NK-92 (cell line): ENCODE measurements around the gene SLC20A1.
"Not testable (repeated sequence)": the region's sequence is repeated elsewhere in the genome, so short reads cannot be mapped to it uniquely, and the experiment has no call there.

ENCODE experiments used
- DNase-seq: peaks from one replicate; lab custom pipeline; 2025; ENCODE audit not compliant: unreplicated experiment; lab: John Stamatoyannopoulos, UW

Gene SLC20A1

DNA sequence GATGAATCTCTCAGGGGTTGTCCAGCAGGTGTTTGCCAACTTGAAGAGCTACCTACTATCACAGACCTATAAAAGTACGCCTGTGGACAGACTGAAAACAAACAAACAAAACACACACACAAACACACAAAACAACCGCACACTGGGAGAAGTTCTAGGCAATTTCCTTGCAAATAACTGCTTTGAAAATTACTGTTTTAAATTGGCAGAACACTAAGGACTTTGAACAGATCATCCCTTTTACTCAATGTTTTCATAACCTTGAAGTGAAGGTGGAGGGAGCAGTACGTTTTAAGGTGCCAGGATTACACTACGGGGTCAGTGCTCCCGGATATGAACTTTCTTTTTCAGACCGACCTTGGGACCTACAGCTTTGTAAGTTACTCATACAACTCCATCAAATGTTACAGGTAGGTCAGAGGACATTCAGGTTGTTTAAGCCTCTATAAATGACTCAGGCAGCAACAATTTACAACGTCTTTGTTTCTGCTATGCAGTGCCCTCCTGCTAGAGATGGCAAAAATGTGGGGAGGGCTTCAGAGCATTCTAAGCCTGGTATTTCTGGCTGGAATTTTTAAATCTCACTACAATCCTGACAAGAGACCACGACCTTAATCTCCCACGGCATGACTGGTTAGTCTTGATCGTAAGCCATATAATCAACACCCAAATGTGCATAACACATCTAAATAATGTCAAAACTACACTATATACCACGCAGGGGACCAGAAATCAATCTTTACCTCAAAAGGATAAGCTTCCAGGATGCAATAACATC is 1.4 kb upstream of the SLC20A1 start:
- no peak for DNase-seq

DNA sequence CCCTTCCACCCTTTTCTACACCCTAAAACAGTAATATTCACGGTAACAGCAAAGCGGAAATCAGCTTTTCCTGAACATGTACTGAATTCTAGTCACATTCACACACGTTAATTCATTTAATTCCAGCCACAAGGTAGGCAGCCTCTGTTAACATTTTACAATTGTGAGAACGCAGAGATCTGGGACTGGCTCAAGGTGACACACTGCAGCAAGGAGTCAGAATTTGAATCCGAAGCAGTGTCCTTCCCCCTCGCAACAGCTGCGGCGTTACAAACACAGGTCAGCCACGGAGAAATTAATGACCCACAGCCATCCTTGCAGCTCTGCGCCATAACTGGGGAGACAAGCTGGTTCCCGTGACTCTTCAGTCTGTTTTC is 818 bp upstream of the SLC20A1 start:
- DNase-seq = no peak

GRCh38 chr2:112646102-112646719 is 472 bp downstream of the SLC20A1 start:
- DNase-seq = no peak

- no peak for DNase-seq
These were observed 1.3 kb downstream of the SLC20A1 start for GRCh38 chr2:112646791-112647689.

DNA sequence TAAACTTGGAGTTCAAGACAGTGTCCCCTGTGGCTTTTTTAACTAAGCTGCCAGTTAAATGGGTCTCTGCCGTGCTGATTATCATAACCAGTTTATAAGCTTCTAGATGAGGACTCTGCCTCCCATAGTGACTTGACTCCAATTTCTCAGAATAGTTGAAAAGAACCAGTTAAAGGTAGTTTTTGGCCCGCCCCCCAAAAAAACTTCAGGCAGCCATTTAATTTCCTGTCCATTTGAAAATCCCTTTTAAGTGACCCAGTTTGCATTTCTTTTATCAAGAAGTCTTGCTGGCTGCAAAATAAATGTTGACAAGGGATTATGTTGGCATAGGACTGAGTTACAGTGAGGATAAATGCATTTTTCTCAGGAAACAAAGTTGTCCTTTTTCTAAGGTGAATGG is 2.3 kb downstream of the SLC20A1 start:
- no peak for DNase-seq

DNA sequence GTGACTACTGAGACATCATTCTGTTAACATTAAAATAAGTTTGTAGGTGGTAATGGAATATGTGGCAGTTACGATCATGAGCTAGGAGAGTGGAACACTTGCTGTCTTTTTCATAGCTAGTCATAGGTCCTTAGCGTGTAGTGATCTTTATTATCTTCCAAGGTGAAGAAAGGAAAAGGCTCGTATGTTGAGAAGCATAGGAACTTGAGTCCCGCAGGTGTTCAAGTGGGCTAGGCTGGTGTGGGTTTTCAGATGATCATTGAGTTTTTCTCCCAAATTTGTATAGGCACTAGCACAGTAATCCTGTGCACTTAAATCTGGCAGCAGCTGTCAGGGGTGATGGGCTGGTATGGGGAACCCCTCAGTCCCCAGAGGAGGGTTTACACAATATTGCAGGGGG is 10.9 kb downstream of the SLC20A1 start:
- DNase-seq = no peak

DNA sequence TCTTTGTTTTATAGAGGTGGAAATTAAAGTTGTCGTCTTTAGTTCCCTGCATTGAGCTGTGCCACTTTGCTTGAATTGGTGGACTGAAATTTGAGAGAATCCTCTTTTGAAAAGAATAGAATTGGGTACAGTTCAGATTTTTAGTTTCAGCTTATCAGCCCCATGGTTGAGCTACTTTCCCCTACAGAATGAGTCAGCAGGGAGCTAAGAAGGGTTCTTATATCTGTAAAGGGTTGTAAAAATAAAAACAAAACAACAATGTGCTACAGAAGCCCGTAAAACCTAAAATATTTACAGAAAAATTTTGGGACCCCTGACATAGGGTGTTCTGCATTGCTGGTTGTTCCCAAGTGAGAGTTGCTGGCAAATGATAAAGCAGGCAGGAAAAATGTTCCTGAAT is 12.6 kb downstream of the SLC20A1 start:
- DNase-seq = no peak

DNA sequence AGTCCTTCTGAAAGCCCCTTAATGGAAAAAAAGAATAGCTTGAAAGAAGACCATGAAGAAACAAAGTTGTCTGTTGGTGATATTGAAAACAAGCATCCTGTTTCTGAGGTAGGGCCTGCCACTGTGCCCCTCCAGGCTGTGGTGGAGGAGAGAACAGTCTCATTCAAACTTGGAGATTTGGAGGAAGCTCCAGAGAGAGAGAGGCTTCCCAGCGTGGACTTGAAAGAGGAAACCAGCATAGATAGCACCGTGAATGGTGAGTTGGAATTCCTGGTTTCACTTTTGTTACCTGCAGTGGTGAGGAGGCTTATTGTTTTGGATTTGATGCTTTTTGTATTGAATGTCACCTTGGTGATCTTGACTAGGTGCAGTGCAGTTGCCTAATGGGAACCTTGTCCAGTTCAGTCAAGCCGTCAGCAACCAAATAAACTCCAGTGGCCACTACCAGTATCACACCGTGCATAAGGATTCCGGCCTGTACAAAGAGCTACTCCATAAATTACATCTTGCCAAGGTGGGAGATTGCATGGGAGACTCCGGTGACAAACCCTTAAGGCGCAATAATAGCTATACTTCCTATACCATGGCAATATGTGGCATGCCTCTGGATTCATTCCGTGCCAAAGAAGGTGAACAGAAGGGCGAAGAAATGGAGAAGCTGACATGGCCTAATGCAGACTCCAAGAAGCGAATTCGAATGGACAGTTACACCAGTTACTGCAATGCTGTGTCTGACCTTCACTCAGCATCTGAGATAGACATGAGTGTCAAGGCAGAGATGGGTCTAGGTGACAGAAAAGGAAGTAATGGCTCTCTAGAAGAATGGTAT is 13.3 kb downstream of the SLC20A1 start:
- DNase-seq = no peak

DNA sequence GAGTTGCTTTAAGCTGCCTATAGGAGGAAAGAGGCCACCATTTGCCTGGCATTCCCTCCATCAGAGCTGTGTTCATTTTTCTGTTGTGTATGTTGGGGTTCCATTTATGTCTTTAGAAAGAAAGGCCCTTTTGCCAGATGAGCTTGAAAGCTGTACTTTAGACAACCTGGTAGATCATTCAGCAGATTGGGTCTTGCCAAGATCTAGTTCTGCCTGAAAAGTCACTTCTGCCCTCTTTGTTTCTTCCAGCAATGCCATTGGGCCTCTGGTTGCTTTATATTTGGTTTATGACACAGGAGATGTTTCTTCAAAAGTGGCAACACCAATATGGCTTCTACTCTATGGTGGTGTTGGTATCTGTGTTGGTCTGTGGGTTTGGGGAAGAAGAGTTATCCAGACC is 14.4 kb downstream of the SLC20A1 start:
- no peak for DNase-seq

GRCh38 chr2:112661656-112662305 is 16.0 kb downstream of the SLC20A1 start:
- DNase-seq = no peak

GRCh38 chr2:112662704-112663103 is 17.0 kb downstream of the SLC20A1 start:
- DNase-seq = no peak

- no peak for DNase-seq
These were observed 18.9 kb downstream of the SLC20A1 start for GRCh38 chr2:112664689-112665088.

DNA sequence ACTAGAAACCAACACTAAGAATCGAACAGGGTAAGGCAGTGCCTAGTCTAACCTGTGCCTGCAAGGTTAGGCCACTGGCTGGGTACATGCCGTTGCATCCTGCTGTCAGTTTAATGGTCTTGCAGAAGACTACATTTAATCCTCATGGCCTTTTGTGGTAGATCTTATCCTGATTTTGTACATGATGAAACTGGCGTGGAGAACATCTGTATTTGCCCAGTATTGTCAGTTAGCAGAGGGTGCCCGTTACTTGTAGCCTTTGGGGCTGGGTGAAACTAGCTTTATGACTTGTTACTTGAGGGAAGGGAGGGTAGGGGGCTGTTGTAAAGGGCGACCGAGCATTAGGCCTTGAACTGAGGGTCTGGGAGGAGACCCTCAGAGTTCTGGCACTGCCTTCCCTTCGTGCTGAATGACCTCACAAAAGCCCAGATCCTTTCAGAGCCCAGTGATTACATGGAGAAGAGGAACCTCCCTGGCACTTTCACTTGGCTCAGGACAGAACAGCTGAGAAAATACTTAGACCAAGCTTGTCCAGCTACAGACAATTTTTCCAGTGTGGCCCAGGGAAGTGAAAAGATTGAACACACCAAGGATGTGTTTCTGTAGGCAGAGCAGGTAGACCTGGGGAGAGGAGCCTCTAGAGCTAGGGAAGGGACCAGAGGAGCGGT is 19.5 kb downstream of the SLC20A1 start:
- DNase-seq = no peak

DNA sequence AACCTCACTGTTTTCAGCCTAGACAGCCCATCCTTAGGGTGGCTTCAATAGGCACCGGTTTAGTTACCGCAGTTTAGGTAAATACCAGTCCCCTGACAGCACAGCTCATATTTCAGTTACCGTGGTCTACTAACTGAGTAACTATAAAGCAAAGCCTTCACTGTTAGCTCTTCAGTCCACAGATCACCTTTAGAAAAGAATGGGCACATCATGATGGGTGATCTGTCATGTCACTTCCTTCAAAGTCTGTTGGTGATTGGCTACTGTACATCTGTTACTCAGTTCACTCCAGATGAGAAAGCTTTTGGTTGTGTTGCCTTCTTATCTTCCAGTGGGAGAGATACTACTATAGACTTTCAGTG is 21.0 kb downstream of the SLC20A1 start:
- DNase-seq = no peak

GRCh38 chr2:112667540-112667939 is 21.8 kb downstream of the SLC20A1 start:
- not testable (repeated sequence) for DNase-seq

- DNase-seq = no peak
These were observed 23.9 kb downstream of the SLC20A1 start for GRCh38 chr2:112669667-112670066.

DNA sequence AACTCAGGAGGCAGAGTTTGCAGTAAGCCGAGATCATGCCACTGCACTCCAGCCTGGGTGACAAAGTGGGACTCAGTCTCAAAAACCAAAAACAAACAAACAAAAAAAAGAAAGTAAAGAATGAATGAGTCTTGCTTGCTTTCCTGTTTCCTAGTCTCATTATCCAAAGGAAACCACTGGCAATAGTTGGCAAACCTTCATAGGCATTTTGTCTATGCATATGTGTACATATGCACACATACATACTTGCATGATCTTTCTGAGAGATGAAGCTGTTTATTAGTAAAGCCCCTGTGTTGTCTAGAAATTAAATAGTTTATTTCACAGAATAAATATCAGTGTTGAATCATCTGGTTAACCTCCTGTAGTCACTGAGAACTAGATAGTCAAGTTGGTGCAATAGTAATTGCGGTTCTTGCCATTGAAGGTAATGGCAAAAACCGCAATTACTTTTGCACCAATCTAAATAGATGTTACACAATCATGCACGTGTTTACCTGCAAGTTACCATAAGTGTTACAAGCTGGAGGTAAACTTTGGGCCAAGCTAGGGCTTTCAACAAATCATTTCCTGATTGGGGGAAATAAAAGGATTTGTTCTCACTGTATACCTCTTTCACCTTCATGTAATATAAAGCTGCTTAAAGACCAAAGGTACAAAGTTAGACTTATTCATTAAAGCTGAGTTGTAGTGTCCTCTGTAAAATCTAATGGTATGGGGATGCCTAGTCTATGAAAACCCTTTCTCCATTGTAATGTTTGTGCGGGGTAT is 24.7 kb downstream of the SLC20A1 start:
- no peak for DNase-seq

DNA sequence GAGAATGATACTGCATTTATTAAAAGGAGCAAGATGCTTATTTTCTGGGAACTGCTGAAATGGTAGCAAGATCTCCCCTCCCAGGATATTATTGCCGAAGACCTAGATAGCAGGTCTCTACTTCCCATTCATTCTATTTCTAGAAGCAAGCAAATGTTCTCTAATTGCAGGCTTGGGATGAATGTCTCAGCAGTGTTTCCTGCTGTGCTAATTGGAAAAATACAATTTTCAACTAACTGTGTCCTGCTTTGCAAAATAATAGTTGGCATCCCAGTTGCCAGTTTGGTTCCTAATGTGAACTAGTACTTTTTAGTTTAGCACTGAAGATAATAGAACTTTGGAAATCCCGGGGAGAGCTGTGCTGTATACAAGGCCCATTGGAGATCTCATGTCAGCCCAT is 26.1 kb downstream of the SLC20A1 start:
- no peak for DNase-seq

- DNase-seq = no peak
These were observed 27.3 kb downstream of the SLC20A1 start for GRCh38 chr2:112673008-112673407.
